Tibial nerve (tissue), 4 donors: Measurements from ENCODE around the gene WNT2B. TPM values are rescaled to one million over a fixed set of nuclear protein-coding genes. Genes with fewer than 3 reads are reported as not detected.

Source experiments
- DNase-seq, 2 donors: peaks; one replicate each; pipeline ENCODE4 v3.0.0-alpha.2; 2019; ENCODE audit warnings: low spot score in 2 of 2
- H3K27ac ChIP-seq, 4 donors: fragments of 200-600 bp; sonication (generic) in 3 of 4; one replicate each; pipeline ENCODE4 v1.5.1; 2017 to 2019; ENCODE audit warnings: mild to moderate bottlenecking in 1 of 4
- H3K27me3 ChIP-seq, 2 donors: fragments of 200-600 bp; sonication (generic) in 1 of 2; one replicate each; pipeline versions ENCODE4 v1.5.1 to v1.6.0; 2017 to 2019
- H3K36me3 ChIP-seq, 3 donors: fragments of 200-600 bp; sonication (generic); one replicate each; pipeline ENCODE4 v1.5.1; 2018 to 2019
- H3K4me1 ChIP-seq, 4 donors: fragments of 200-600 bp; sonication (generic) in 3 of 4; one replicate each; pipeline ENCODE4 v1.5.1; 2017 to 2019
- H3K4me3 ChIP-seq, 4 donors: fragments of 200-600 bp; sonication (generic) in 3 of 4; one replicate each; pipeline ENCODE4 v1.5.1; 2017 to 2019; ENCODE audit warnings: mild to moderate bottlenecking in 1 of 4, moderate library complexity in 1 of 4
- H3K9me3 ChIP-seq, 4 donors: fragments of 200-600 bp; sonication (generic) in 3 of 4; one replicate each; pipeline ENCODE4 v1.5.1; 2017 to 2019
- CTCF ChIP-seq, 5 experiments: fragments of 200-600 bp in 3 of 5; fragments of 450-650 bp in 2 of 5; sonication (generic) in 3 of 5; IDR thresholded peaks; one replicate each; pipeline ENCODE4 v1.5.1; 2016 to 2019; ENCODE audit warnings: antibody characterized with exemption in 5 of 5, mild to moderate bottlenecking in 3 of 5, moderate library complexity in 2 of 5
- EP300 ChIP-seq, 2 donors: sonication (generic); formaldehyde crosslinking; IDR thresholded peaks; one replicate each; pipeline ENCODE4 v1.6.1; 2017; ENCODE audit warnings: antibody characterized with exemption in 2 of 2, mild to moderate bottlenecking in 1 of 2
- POLR2A ChIP-seq, 2 donors: fragments of 450-650 bp; IDR thresholded peaks; one replicate each; pipeline ENCODE4 v1.6.1; 2017; ENCODE audit warnings: antibody characterized with exemption in 2 of 2, mild to moderate bottlenecking in 2 of 2, moderate library complexity in 2 of 2
- WGBS, 2 donors: methylation state at CpG; one replicate each; pipeline ENCODE4 v1.1.5; 2018; 5-methylcytosine and 5-hydroxymethylcytosine counted together
- total RNA-seq, 4 donors: library from RNA; depleted of rRNA; stranded (reverse); fragments of >200 nt; gene quantifications; one replicate each; pipeline ENCODE4 v1.1.0, GENCODE V29; 2016

The WNT2B gene
- total RNA-seq, 4 donors from 2014 or later, result 3.6 to 12.2 (median 9.7) TPM

- H3K27me3 ChIP-seq, result no peaks in the 10 kb centered on the region
- no peak overlapping the region for H3K27ac ChIP-seq
- no peak overlapping the region for H3K4me3 ChIP-seq
- H3K9me3 ChIP-seq, result no peaks in the 10 kb centered on the region
- H3K4me1 ChIP-seq, result no peaks in the 10 kb centered on the region
- TF ChIP-seq POLR2A (IDR thresholded peaks at IDR 0.05) (no peak), EP300 (IDR thresholded peaks at IDR 0.05) (no peak), CTCF (IDR thresholded peaks at IDR 0.05) (no peak)
- DNase-seq, result no peak
- peaks cover 0 to 54% (median 3%) of the 10 kb centered on the region in 3 donors for H3K36me3 ChIP-seq
Observed at GRCh38 chr1:112530832-112531231, 22.1 kb downstream of the WNT2B start.

- H3K9me3 ChIP-seq, result no peaks in the 10 kb centered on the region
- TF ChIP-seq EP300 (IDR thresholded peaks at IDR 0.05) (no peak), POLR2A (IDR thresholded peaks at IDR 0.05) (no peak), CTCF (IDR thresholded peaks at IDR 0.05) (no peak)
- WGBS, 2 donors, result 88 to 91% methylated on average over 4 of the region's 4 CpGs
- H3K27ac ChIP-seq, result no peak overlapping the region
- H3K4me3 ChIP-seq, result no peak overlapping the region
- H3K4me1 ChIP-seq, result no peaks in the 10 kb centered on the region
- DNase-seq, result no peak
- H3K36me3 ChIP-seq, result peaks cover 0 to 41% (median 3%) of the 10 kb centered on the region in 3 donors
- H3K27me3 ChIP-seq, result no peaks in the 10 kb centered on the region
Observed at GRCh38 chr1:112532064-112532463, 23.3 kb downstream of the WNT2B start.

GRCh38 chr1:112533029-112533428 is 24.3 kb downstream of the WNT2B start:
- WGBS, 2 donors, result 91 to 92% methylated on average over 6 of the region's 6 CpGs
- no peaks in the 10 kb centered on the region for H3K27me3 ChIP-seq
- TF ChIP-seq EP300 (IDR thresholded peaks at IDR 0.05) (no peak), CTCF (IDR thresholded peaks at IDR 0.05) (no peak), POLR2A (IDR thresholded peaks at IDR 0.05) (no peak)
- peaks cover 0 to 37% (median 3%) of the 10 kb centered on the region in 3 donors for H3K36me3 ChIP-seq
- H3K4me3 ChIP-seq, result no peak overlapping the region
- DNase-seq, result no peak
- H3K4me1 ChIP-seq, result no peaks in the 10 kb centered on the region
- H3K27ac ChIP-seq, result no peak overlapping the region
- no peaks in the 10 kb centered on the region for H3K9me3 ChIP-seq

GRCh38 chr1:112536561-112536960 is 27.8 kb downstream of the WNT2B start:
- H3K4me3 ChIP-seq, result no peak overlapping the region
- DNase-seq, result no peak
- H3K27me3 ChIP-seq, result no peaks in the 10 kb centered on the region
- peaks cover 0 to 65% (median 0%) of the 10 kb centered on the region in 3 donors for H3K36me3 ChIP-seq
- H3K27ac ChIP-seq, result no peak overlapping the region
- no peaks in the 10 kb centered on the region for H3K9me3 ChIP-seq
- TF ChIP-seq POLR2A (IDR thresholded peaks at IDR 0.05), result no peak
- no peaks in the 10 kb centered on the region for H3K4me1 ChIP-seq
- WGBS, 2 donors, result 47 to 54% methylated on average over 2 of the region's 2 CpGs

GRCh38 chr1:112537456-112537855 is 28.7 kb downstream of the WNT2B start:
- no peaks in the 10 kb centered on the region for H3K9me3 ChIP-seq
- H3K4me3 ChIP-seq, result no peak overlapping the region
- H3K4me1 ChIP-seq, result no peaks in the 10 kb centered on the region
- H3K27ac ChIP-seq, result no peak overlapping the region
- DNase-seq, result no peak
- peaks cover 0 to 60% (median 0%) of the 10 kb centered on the region in 3 donors for H3K36me3 ChIP-seq
- TF ChIP-seq EP300 (IDR thresholded peaks at IDR 0.05) (no peak), CTCF (IDR thresholded peaks at IDR 0.05) (no peak), POLR2A (IDR thresholded peaks at IDR 0.05) (no peak)
- H3K27me3 ChIP-seq, result no peaks in the 10 kb centered on the region

- TF ChIP-seq EP300 (IDR thresholded peaks at IDR 0.05) (no peak), POLR2A (IDR thresholded peaks at IDR 0.05) (no peak), CTCF (IDR thresholded peaks at IDR 0.05) (no peak)
- H3K36me3 ChIP-seq, result peaks cover 0 to 50% (median 0%) of the 10 kb centered on the region in 3 donors
- H3K27me3 ChIP-seq, result no peaks in the 10 kb centered on the region
- H3K9me3 ChIP-seq, result no peaks in the 10 kb centered on the region
- no peak overlapping the region for H3K27ac ChIP-seq
- WGBS, 2 donors, result 79% methylated on average over 3 of the region's 3 CpGs
- H3K4me3 ChIP-seq, result no peak overlapping the region
- DNase-seq, result no peak
- H3K4me1 ChIP-seq, result no peaks in the 10 kb centered on the region
Observed at GRCh38 chr1:112538883-112539282, 30.1 kb downstream of the WNT2B start.
